Caco-2 (cell line): ENCODE results near the gene CALD1. TPM values are rescaled to one million over a fixed set of nuclear protein-coding genes. Genes with fewer than 3 reads are reported as not detected.

Source experiments
- BruUV-seq: library from RNA; stranded (reverse); fragments of 400-500 nt; replicated peaks from 2 replicates; lab custom pipeline; 2021; lab: Mats Ljungman, UMichigan
- CTCF ChIA-PET: fragments of 300-600 bp; sonication (Branson Sonifier 250); formaldehyde crosslinking; loops from one replicate; lab custom pipeline; 2022; ENCODE audit warnings: antibody characterized with exemption; lab: Charles Lee
- POLR2A ChIA-PET: fragments of 300-600 bp; sonication (Branson Sonifier 250); formaldehyde crosslinking; loops from one replicate; lab custom pipeline; 2022; ENCODE audit warnings: antibody characterized with exemption; lab: Charles Lee
- DNase-seq, 2 experiments: peaks; one replicate each; pipeline versions ENCODE4 v3.0.0 to v3.0.0-alpha.2; 2020 to 2022
- H3K27me3 ChIP-seq: replicated peaks from 2 replicates; pipeline ENCODE4 v1.6.0; 2011; ENCODE audit warnings: low read length; ENCODE audit not compliant: control insufficient read depth, insufficient read depth
- H3K36me3 ChIP-seq: 2 replicates; pipeline ENCODE4 v1.5.1; 2011; ENCODE audit warnings: low read length; ENCODE audit not compliant: control insufficient read depth, insufficient read depth
- H3K4me1 ChIP-seq: fragments of 250-450 bp; sonication (Bioruptor Pico); 2 replicates; pipeline ENCODE4 v1.5.1; 2020; ENCODE audit warnings: mild to moderate bottlenecking
- H3K4me3 ChIP-seq: 2 replicates; pipeline ENCODE4 v1.5.1; 2011; ENCODE audit warnings: low read depth, mild to moderate bottlenecking, control low read depth, low read length
- H3K9me3 ChIP-seq: fragments of 250-450 bp; sonication (Bioruptor Pico); 2 replicates; pipeline ENCODE4 v1.5.1; 2020; ENCODE audit warnings: mild to moderate bottlenecking, moderate library complexity
- H3K27ac Mint-ChIP-seq: one replicate; pipeline ENCODE4 v1.8.0; 2022; ENCODE audit warnings: mixed read lengths; ENCODE audit not compliant: unreplicated experiment
- H3K27me3 Mint-ChIP-seq: one replicate; pipeline ENCODE4 v1.8.0; 2022; ENCODE audit warnings: mixed read lengths; ENCODE audit not compliant: insufficient read depth, unreplicated experiment
- H3K36me3 Mint-ChIP-seq: one replicate; pipeline ENCODE4 v1.8.0; 2022; ENCODE audit warnings: mild to moderate bottlenecking, mixed read lengths; ENCODE audit not compliant: insufficient read depth, unreplicated experiment
- H3K4me1 Mint-ChIP-seq: one replicate; pipeline ENCODE4 v1.8.0; 2022; ENCODE audit warnings: low read depth, mixed read lengths; ENCODE audit not compliant: unreplicated experiment
- H3K4me3 Mint-ChIP-seq: one replicate; pipeline ENCODE4 v1.8.0; 2022; ENCODE audit warnings: mild to moderate bottlenecking, moderate library complexity, mixed read lengths; ENCODE audit not compliant: unreplicated experiment
- H3K9me3 Mint-ChIP-seq: one replicate; pipeline ENCODE4 v1.8.0; 2022; ENCODE audit warnings: mixed read lengths; ENCODE audit not compliant: unreplicated experiment
- intact Hi-C: fragments of 100-400 bp; cut with micrococcal nuclease; formaldehyde crosslinking; loops from one replicate; pipeline ENCODE4 v1.10.0; 2022; ENCODE audit not compliant: unreplicated experiment
- total RNA-seq: library from RNA; stranded (reverse); gene quantifications from 2 replicates; pipeline ENCODE4 v1.2.3, GENCODE V29; 2022
- TF ChIP-seq, protein P1 (sequence below), 2 experiments: fragments of 200-600 bp in 1 of 2; IDR thresholded peaks; 1 replicate in 1 of 2; 2 replicates in 1 of 2; pipeline versions ENCODE4 v1.5.1 to v1.8.0; 2011 to 2022; ENCODE audit warnings: antibody characterized with exemption in 1 of 2, control low read depth in 1 of 2, inconsistent platforms in 1 of 2, low read depth in 1 of 2, low read length in 1 of 2, mild to moderate bottlenecking in 1 of 2, moderate library complexity in 1 of 2; ENCODE audit not compliant: insufficient read depth in 1 of 2, severe bottlenecking in 1 of 2, unreplicated experiment in 1 of 2

Gene CALD1
- total RNA-seq, 1 experiment from 2014 or later: 155 TPM

GRCh38 chr7:134897936-134898335 lies 118.5 kb downstream of the CALD1 start:
- H3K4me3 Mint-ChIP-seq: no peak overlapping the region
- no peak overlapping the region for H3K27ac Mint-ChIP-seq
- intact Hi-C loops: no loop called here
- H3K9me3 Mint-ChIP-seq: peaks cover 18% of the 10 kb centered on the region
- no peak for DNase-seq
- ChIA-PET CTCF (no interaction called here), POLR2A (no interaction called here)
- TF ChIP-seq, protein P1, sequence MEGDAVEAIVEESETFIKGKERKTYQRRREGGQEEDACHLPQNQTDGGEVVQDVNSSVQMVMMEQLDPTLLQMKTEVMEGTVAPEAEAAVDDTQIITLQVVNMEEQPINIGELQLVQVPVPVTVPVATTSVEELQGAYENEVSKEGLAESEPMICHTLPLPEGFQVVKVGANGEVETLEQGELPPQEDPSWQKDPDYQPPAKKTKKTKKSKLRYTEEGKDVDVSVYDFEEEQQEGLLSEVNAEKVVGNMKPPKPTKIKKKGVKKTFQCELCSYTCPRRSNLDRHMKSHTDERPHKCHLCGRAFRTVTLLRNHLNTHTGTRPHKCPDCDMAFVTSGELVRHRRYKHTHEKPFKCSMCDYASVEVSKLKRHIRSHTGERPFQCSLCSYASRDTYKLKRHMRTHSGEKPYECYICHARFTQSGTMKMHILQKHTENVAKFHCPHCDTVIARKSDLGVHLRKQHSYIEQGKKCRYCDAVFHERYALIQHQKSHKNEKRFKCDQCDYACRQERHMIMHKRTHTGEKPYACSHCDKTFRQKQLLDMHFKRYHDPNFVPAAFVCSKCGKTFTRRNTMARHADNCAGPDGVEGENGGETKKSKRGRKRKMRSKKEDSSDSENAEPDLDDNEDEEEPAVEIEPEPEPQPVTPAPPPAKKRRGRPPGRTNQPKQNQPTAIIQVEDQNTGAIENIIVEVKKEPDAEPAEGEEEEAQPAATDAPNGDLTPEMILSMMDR (IDR thresholded peaks at IDR 0.05; ENCODE audit: insufficient read depth in 1 of 2, low read depth in 1 of 2, low read length in 1 of 2, severe bottlenecking in 1 of 2, unreplicated experiment in 1 of 2): no peak
- H3K4me3 ChIP-seq: no peak overlapping the region
- H3K36me3 ChIP-seq: peaks cover 3% of the 10 kb centered on the region
- no peaks in the 10 kb centered on the region for H3K27me3 ChIP-seq
- peaks cover 54% of the 10 kb centered on the region for H3K4me1 Mint-ChIP-seq
- H3K27me3 Mint-ChIP-seq: no peaks in the 10 kb centered on the region
- no TSS peak for BruUV-seq
- H3K4me1 ChIP-seq: peaks cover 62% of the 10 kb centered on the region
- peaks cover 15% of the 10 kb centered on the region for H3K9me3 ChIP-seq
- peaks cover 83% of the 10 kb centered on the region for H3K36me3 Mint-ChIP-seq

DNA sequence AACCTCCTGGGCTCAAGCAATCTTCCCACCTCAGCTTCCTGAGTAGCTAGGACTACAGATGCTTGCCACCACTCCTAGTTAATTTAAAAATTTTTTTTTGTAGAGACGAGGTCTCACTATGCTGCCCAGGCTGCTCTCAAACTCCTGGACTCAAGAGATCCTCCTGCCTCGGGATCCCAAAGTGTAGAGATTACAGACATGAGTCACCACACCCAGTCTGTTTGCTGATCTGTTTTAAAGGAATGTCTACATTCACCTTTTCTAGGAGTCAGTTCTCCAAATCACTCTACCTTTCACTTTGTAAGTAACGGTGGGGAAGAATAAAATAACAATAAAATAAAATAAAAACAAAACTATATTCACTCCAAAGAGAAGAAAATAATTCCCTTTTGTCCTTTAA lies 120.3 kb downstream of the CALD1 start:
- DNase-seq: peak; percentile 50 to 65
- peaks cover 81% of the 10 kb centered on the region for H3K36me3 Mint-ChIP-seq
- CTCF ChIA-PET: interaction anchor here (0.7 kb wide), 1 partner anchor 210 kb away, joined by 3 read pairs; no protein-coding TSS in a partner anchor
- H3K27ac Mint-ChIP-seq: peak overlapping the region; percentile 87
- no peak overlapping the region for H3K4me3 ChIP-seq
- H3K9me3 Mint-ChIP-seq: peaks cover 18% of the 10 kb centered on the region
- POLR2A ChIA-PET: no interaction called here
- peaks cover 2% of the 10 kb centered on the region; the same call in 1 of the 2 replicates for H3K36me3 ChIP-seq
- peaks cover 15% of the 10 kb centered on the region for H3K9me3 ChIP-seq
- no TSS peak for BruUV-seq
- peaks cover 45% of the 10 kb centered on the region for H3K4me1 Mint-ChIP-seq
- intact Hi-C loops: loop anchor here (2.0 kb wide), 1 partner anchor 41 kb away; no protein-coding TSS in a partner anchor
- H3K4me3 Mint-ChIP-seq: peak overlapping the region; percentile 55
- no peaks in the 10 kb centered on the region for H3K27me3 ChIP-seq
- no peaks in the 10 kb centered on the region for H3K27me3 Mint-ChIP-seq
- peaks cover 50% of the 10 kb centered on the region for H3K4me1 ChIP-seq
- TF ChIP-seq, protein P1 (IDR thresholded peaks at IDR 0.05; ENCODE audit: insufficient read depth in 1 of 2, low read depth in 1 of 2, low read length in 1 of 2, severe bottlenecking in 1 of 2, unreplicated experiment in 1 of 2): no peak

DNA sequence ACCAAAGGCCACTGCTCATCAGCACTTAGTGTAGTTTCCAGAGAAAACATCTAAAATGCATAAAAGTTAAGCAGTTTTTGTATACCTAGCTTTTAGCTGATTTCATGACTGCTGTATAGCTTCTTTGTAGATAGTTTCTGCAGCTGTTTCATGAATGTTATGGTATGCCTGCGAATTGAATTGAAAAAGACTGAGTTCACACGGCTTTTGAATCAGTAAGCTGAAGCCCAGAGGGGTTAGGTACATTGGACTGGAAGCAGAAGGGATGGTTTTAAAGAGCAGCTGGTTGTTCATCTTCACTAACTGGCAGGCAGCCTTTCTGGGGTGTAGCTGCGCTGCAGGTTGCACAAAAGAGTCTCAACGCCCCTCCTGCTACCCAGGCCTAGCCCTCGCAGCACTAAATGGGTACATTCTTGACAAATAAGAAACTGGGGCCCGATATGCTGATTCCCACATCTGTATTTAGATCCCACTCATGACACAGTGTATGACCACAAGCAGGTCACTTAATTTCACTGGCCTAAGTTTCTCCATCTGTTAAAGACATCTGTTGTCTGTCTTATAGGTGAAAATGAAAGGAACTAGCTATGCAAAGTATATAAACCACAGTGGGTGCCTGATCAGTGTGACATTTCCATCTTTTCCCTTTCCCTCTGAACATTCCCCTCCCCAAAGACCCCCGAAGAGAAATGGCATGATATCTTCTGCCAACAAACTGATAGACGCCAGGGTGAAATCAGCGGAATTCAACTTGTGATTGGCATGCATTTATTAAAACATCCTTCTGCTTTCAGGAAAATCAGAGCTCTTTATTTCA lies 120.9 kb downstream of the CALD1 start:
- Mint-ChIP-seq H3K4me3 (peak overlapping the region; percentile 56), H3K27ac (peak overlapping the region; percentile 87), H3K9me3 (peaks cover 18% of the 10 kb centered on the region), H3K36me3 (peaks cover 77% of the 10 kb centered on the region), H3K4me1 (peaks cover 50% of the 10 kb centered on the region), H3K27me3 (no peaks in the 10 kb centered on the region)
- TF ChIP-seq, protein P1 (IDR thresholded peaks at IDR 0.05; ENCODE audit: insufficient read depth in 1 of 2, low read depth in 1 of 2, low read length in 1 of 2, severe bottlenecking in 1 of 2, unreplicated experiment in 1 of 2): no peak
- H3K27me3 ChIP-seq: no peaks in the 10 kb centered on the region
- H3K4me3 ChIP-seq: no peak overlapping the region
- H3K36me3 ChIP-seq: peaks cover 2% of the 10 kb centered on the region; the same call in 1 of the 2 replicates
- peaks cover 11% of the 10 kb centered on the region for H3K9me3 ChIP-seq
- no peak for DNase-seq
- no TSS peak for BruUV-seq
- peaks cover 57% of the 10 kb centered on the region for H3K4me1 ChIP-seq
- intact Hi-C loops: loop anchor here (2.0 kb wide), 1 partner anchor 40 kb away; no protein-coding TSS in a partner anchor
- ChIA-PET CTCF (no interaction called here), POLR2A (no interaction called here)
